PC-3 (cell line): ENCODE data around the gene TSPAN32. TPM values are rescaled to one million over a fixed set of nuclear protein-coding genes. Genes with fewer than 3 reads are reported as not detected.

Experiments
- ATAC-seq: fragments of 200-7000 bp; cut with Tn5 transposase; 2 replicates; pipeline ENCODE4 v1.9.1; 2020; ENCODE audit warnings: mild to moderate bottlenecking, moderate library complexity
- BruUV-seq: library from RNA; stranded (reverse); fragments of 400-500 nt; replicated peaks from 2 replicates; lab custom pipeline; 2021; lab: Mats Ljungman, UMichigan
- CTCF ChIA-PET: fragments of 300-600 bp; sonication (Branson Sonifier 250); formaldehyde crosslinking; loops from one replicate; lab custom pipeline; 2022; ENCODE audit warnings: antibody characterized with exemption; lab: Charles Lee
- POLR2A ChIA-PET: fragments of 300-600 bp; sonication (Branson Sonifier 250); formaldehyde crosslinking; loops from one replicate; lab custom pipeline; 2022; ENCODE audit warnings: antibody characterized with exemption; ENCODE audit not compliant: unreplicated experiment; lab: Charles Lee
- DNase-seq: peaks from one replicate; pipeline ENCODE4 v3.0.0-alpha.2; 2015
- H2AFZ ChIP-seq: fragments of 300-600 bp; sonication (generic); 2 replicates; pipeline ENCODE4 v1.6.0; 2016; ENCODE audit warnings: antibody characterized with exemption, low read length
- H3F3A ChIP-seq: fragments of 300-600 bp; sonication (generic); one replicate; pipeline ENCODE4 v1.6.0; 2017; ENCODE audit warnings: antibody characterized with exemption, low read length, control low read depth, mild to moderate bottlenecking; ENCODE audit not compliant: unreplicated experiment
- H3K27ac ChIP-seq: fragments of 300-600 bp; sonication (generic); 2 replicates; pipeline ENCODE4 v1.5.1; 2016; ENCODE audit warnings: mild to moderate bottlenecking, low read length
- H3K27me3 ChIP-seq: fragments of 300-600 bp; sonication (generic); 2 replicates; pipeline ENCODE4 v1.6.1; 2016; ENCODE audit warnings: low read length, mixed read lengths
- H3K36me3 ChIP-seq: fragments of 300-600 bp; sonication (generic); 2 replicates; pipeline ENCODE4 v1.6.1; 2016; ENCODE audit warnings: low read depth, mixed run types, low read length, mixed read lengths
- H3K4me1 ChIP-seq: fragments of 300-600 bp; sonication (generic); 2 replicates; pipeline ENCODE4 v1.5.1; 2016; ENCODE audit warnings: low read length; ENCODE audit not compliant: insufficient read depth
- H3K4me2 ChIP-seq: fragments of 300-600 bp; sonication (generic); 2 replicates; pipeline ENCODE4 v1.6.0; 2016; ENCODE audit warnings: low read length
- H3K4me3 ChIP-seq: fragments of 300-600 bp; sonication (generic); 2 replicates; pipeline ENCODE4 v1.5.1; 2016; ENCODE audit warnings: mild to moderate bottlenecking, low read length, mixed read lengths
- H3K79me2 ChIP-seq: fragments of 300-600 bp; sonication (generic); 2 replicates; pipeline ENCODE4 v1.6.1; 2017; ENCODE audit warnings: low read length, mixed read lengths
- H3K9ac ChIP-seq: fragments of 300-600 bp; sonication (generic); 2 replicates; pipeline ENCODE4 v1.6.0; 2016; ENCODE audit warnings: mild to moderate bottlenecking, low read length
- H3K9me2 ChIP-seq: fragments of 300-600 bp; sonication (generic); replicated peaks from 2 replicates; pipeline ENCODE4 v1.6.1; 2016; ENCODE audit warnings: mixed run types, low read length, mixed read lengths
- H3K9me3 ChIP-seq: fragments of 300-600 bp; sonication (generic); 2 replicates; pipeline ENCODE4 v1.6.1; 2016; ENCODE audit warnings: low read length, mixed read lengths
- H4K20me1 ChIP-seq: fragments of 300-600 bp; sonication (generic); 2 replicates; pipeline ENCODE4 v1.6.1; 2016; ENCODE audit warnings: low read length, mixed read lengths
- EZH2 ChIP-seq: fragments of 300-600 bp; sonication (generic); IDR thresholded peaks from one replicate; pipeline ENCODE4 v1.6.1; 2017; ENCODE audit warnings: antibody characterized with exemption, mild to moderate bottlenecking, low read length; ENCODE audit not compliant: unreplicated experiment
- EZH2phosphoT487 ChIP-seq: fragments of 300-600 bp; sonication (generic); IDR thresholded peaks from 2 replicates; pipeline ENCODE4 v1.6.1; 2018; ENCODE audit warnings: mild to moderate bottlenecking, antibody characterized with exemption, low read length, borderline replicate concordance
- intact Hi-C: fragments of 100-400 bp; cut with micrococcal nuclease; formaldehyde crosslinking; loops from 2 replicates; pipeline ENCODE4 v1.9.0; 2023
- total RNA-seq: library from RNA; depleted of rRNA; stranded (reverse); fragments of >200 nt; gene quantifications from 2 replicates; pipeline ENCODE4 v1.2.3, GENCODE V29; 2014
- TF ChIP-seq, protein P1 (sequence below): fragments of 300-600 bp; sonication (generic); conservative IDR thresholded peaks from 2 replicates; pipeline ENCODE4 v1.5.1; 2017; ENCODE audit warnings: antibody characterized with exemption, low read depth, mild to moderate bottlenecking, low read length

The TSPAN32 gene
- total RNA-seq, 1 experiment from 2014 or later = not detected

DNA sequence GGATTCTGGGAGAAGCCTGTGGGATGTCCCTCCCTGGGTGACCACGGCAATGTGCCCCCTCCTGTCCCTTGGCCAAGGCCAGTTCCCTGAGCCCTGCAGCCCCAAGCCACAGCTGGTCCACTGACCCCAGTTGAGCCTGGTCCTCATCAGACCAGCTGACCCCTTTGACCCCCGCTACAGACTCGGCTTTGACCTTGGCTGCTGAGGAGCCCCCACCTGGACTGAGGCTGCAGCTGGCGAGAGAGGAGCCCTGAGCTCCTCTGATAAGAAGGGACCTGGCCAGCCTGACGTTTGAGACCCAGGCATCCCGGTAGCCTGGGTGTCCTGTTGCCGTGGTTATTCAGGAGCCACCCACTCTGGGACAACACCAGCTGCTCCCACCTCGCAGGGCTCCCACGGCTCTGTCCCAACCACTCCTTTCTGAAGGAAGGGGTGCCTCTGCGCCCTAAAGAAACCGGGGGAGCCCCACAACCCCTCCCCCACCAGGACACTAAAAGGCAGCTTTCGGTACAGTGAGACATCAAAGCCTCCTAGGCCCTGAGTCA lies 34.4 kb upstream of the TSPAN32 start:
- DNase-seq (no peak), ATAC-seq (no peak)
- Histone ChIP-seq H3K9me3 (no peaks in the 10 kb centered on the region), H3K36me3 (no peaks in the 10 kb centered on the region), H4K20me1 (no peaks in the 10 kb centered on the region), H3K9ac (no peak overlapping the region), H3K4me3 (no peak overlapping the region), H2AFZ (no peak overlapping the region), H3K79me2 (no peaks in the 10 kb centered on the region), H3K4me2 (no peak overlapping the region), H3K27me3 (0 out of 2 replicates have a peak, but pooled peaks cover 4% of the 10 kb centered on the region), H3K9me2 (no peaks in the 10 kb centered on the region), H3F3A (no peaks in the 10 kb centered on the region), H3K27ac (no peak overlapping the region), H3K4me1 (no peaks in the 10 kb centered on the region; the same call in 1 of the 2 replicates)
- TF ChIP-seq EZH2 (no peak), EZH2phosphoT487 (no peak)
- TF ChIP-seq, protein P1, sequence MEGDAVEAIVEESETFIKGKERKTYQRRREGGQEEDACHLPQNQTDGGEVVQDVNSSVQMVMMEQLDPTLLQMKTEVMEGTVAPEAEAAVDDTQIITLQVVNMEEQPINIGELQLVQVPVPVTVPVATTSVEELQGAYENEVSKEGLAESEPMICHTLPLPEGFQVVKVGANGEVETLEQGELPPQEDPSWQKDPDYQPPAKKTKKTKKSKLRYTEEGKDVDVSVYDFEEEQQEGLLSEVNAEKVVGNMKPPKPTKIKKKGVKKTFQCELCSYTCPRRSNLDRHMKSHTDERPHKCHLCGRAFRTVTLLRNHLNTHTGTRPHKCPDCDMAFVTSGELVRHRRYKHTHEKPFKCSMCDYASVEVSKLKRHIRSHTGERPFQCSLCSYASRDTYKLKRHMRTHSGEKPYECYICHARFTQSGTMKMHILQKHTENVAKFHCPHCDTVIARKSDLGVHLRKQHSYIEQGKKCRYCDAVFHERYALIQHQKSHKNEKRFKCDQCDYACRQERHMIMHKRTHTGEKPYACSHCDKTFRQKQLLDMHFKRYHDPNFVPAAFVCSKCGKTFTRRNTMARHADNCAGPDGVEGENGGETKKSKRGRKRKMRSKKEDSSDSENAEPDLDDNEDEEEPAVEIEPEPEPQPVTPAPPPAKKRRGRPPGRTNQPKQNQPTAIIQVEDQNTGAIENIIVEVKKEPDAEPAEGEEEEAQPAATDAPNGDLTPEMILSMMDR = no peak
- ChIA-PET CTCF (no interaction called here), POLR2A (no interaction called here)
- intact Hi-C loops = no loop called here
- no TSS peak for BruUV-seq

DNA sequence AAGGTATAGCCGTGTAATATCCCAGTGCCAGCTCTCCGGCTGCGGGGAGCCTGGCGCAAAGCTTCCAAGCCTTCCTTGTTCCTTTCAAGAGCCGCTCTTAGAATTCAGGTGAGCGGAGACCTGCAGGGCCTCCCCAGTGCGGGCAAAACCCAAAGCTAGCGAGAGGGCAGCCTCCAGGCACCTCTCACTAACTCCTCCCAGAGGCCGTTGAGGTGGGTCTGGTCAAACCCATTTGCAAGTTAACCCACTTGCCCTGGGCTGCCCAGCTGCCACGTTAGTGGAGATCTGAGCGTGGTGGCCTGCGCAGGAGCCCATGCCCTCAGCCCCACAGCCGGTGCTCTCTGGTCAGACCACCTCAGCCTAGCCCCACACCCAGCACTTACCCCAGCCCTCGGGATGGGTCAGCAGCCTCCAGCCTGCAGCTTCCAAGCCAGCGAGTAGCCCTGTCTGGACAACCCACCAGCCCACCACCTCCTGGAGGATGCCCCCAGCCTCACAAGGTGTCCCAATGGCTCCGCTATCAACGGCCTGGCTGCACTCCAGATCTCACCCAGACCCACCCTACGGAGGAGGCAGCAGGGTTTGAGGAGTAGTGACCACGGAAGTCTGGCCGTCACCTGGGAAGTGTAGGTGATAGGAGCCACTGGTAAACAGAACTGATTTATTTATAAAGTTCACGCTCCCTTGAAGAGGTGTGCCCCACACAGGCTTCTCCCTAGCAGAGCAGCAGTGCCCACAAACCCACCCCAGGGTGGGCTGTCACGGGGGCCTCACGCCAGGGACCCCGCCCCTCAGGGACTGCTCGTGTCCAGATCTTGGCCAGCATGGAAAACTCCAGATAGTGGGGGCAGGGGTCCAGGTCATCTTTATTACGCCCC lies 33.7 kb upstream of the TSPAN32 start:
- TF ChIP-seq, protein P1 = no peak
- H3K4me3 ChIP-seq = peak overlapping the region; percentile 72; the same call in 1 of the 2 replicates
- CTCF ChIA-PET = interaction anchor here (0.6 kb wide), 1 partner anchor 110 kb away, joined by 7 read pairs; no protein-coding TSS in a partner anchor
- DNase-seq (no peak), ATAC-seq (no peak)
- no peaks in the 10 kb centered on the region for H3K9me2 ChIP-seq
- H3K27me3 ChIP-seq = 0 out of 2 replicates have a peak, but pooled peaks cover 4% of the 10 kb centered on the region
- H3K9me3 ChIP-seq = no peaks in the 10 kb centered on the region
- no peaks in the 10 kb centered on the region for H4K20me1 ChIP-seq
- BruUV-seq = no TSS peak
- H2AFZ ChIP-seq = peak overlapping the region; percentile 84; the same call in 1 of the 2 replicates
- H3K79me2 ChIP-seq = no peaks in the 10 kb centered on the region
- peak overlapping the region; percentile 92 for H3K4me2 ChIP-seq
- no peak overlapping the region for H3K27ac ChIP-seq
- no peaks in the 10 kb centered on the region; the same call in 1 of the 2 replicates for H3K4me1 ChIP-seq
- no peaks in the 10 kb centered on the region for H3K36me3 ChIP-seq
- no peaks in the 10 kb centered on the region for H3F3A ChIP-seq
- intact Hi-C loops = no loop called here
- POLR2A ChIA-PET = no interaction called here
- no peak overlapping the region for H3K9ac ChIP-seq
